ENCODE results near the gene RNF148. TPM values are rescaled to one million over a fixed set of nuclear protein-coding genes. Genes with fewer than 3 reads are reported as not detected.

Gene RNF148
- total RNA-seq, 1 donor from 2014 or later = 1.9 TPM

DNA sequence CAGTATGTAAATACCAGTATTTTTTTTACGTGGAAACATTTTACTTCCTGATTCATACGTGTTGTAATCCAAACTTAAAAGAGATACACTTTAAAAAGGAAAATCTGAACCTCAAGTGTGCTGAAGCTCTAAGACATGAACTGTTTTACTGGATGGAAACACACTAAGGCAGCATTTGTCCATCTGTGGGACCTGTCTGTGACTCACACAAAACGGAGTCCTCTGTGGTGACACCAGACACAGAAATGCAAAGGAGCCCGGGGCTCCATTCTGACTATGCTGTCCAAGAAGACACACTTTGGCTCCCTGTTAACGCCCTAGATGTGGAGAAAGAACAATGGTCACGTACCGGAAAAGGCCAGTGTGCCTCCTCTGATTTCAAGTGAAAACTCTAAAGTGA lies 27.7 kb downstream of the RNF148 start:
- H3K4me1 ChIP-seq = peaks cover 11% of the 10 kb centered on the region
- no peak overlapping the region for H3K27ac ChIP-seq
- no peaks in the 10 kb centered on the region for H3K27me3 ChIP-seq
- TF ChIP-seq, protein P1, sequence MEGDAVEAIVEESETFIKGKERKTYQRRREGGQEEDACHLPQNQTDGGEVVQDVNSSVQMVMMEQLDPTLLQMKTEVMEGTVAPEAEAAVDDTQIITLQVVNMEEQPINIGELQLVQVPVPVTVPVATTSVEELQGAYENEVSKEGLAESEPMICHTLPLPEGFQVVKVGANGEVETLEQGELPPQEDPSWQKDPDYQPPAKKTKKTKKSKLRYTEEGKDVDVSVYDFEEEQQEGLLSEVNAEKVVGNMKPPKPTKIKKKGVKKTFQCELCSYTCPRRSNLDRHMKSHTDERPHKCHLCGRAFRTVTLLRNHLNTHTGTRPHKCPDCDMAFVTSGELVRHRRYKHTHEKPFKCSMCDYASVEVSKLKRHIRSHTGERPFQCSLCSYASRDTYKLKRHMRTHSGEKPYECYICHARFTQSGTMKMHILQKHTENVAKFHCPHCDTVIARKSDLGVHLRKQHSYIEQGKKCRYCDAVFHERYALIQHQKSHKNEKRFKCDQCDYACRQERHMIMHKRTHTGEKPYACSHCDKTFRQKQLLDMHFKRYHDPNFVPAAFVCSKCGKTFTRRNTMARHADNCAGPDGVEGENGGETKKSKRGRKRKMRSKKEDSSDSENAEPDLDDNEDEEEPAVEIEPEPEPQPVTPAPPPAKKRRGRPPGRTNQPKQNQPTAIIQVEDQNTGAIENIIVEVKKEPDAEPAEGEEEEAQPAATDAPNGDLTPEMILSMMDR (IDR thresholded peaks at IDR 0.05) = no peak
- H3K9me3 ChIP-seq = no peaks in the 10 kb centered on the region
- H3K36me3 ChIP-seq = no peaks in the 10 kb centered on the region
- DNase-seq (no peak), ATAC-seq (no peak)
- intact Hi-C loops (cut with DNase I) = no loop called here
- H3K4me3 ChIP-seq = peak overlapping the region; percentile 21

DNA sequence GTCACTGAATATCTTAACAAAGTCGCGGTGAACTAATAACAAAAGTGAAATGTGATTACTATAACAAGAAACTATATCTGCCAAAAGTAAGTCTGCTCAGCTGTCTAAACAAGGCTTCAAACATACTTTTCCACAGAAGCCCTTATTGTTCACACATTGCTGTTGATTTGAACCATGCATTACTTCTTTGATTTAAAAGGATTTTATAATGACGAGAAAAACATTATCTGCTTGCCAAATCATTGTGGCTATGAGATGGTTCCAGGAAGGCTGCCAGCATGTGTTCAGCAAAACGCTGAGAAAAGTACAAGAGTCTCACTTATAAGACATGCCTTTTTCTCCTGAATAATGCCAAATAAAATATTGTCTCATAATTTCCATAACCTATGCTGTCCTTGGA lies 28.2 kb downstream of the RNF148 start:
- Histone ChIP-seq H3K4me1 (peaks cover 11% of the 10 kb centered on the region), H3K4me3 (peak overlapping the region; percentile 21), H3K27me3 (no peaks in the 10 kb centered on the region), H3K9me3 (no peaks in the 10 kb centered on the region), H3K27ac (no peak overlapping the region), H3K36me3 (no peaks in the 10 kb centered on the region)
- intact Hi-C loops (cut with DNase I) = no loop called here
- ATAC-seq (no peak), DNase-seq (no peak)
- TF ChIP-seq, protein P1 (IDR thresholded peaks at IDR 0.05) = no peak

DNA sequence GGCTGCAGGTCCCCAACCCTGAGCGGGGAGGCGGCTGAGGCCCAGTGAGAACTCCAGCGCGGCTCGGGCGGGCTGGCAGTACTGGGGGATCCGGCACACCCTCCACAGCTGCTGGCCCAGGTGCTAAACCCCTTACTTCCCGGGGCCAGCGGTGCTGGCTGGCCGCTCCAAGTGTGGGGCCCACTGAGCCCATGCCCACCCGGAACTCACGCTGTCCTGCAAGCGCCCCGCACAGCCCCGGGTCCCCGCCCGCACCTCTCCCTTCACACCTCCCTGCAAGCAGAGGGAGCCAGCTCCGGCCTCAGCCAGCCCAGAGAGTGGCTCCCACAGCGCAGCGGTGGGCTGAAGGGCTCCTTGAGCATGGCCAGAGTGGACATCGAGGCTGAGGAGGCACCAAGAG lies 28.8 kb downstream of the RNF148 start:
- Histone ChIP-seq H3K4me3 (no peak overlapping the region), H3K27ac (no peak overlapping the region), H3K36me3 (no peaks in the 10 kb centered on the region), H3K27me3 (no peaks in the 10 kb centered on the region), H3K9me3 (no peaks in the 10 kb centered on the region), H3K4me1 (peaks cover 11% of the 10 kb centered on the region)
- ATAC-seq (no peak), DNase-seq (no peak)
- TF ChIP-seq, protein P1 (IDR thresholded peaks at IDR 0.05) = no peak
- intact Hi-C loops (cut with DNase I) = no loop called here

DNA sequence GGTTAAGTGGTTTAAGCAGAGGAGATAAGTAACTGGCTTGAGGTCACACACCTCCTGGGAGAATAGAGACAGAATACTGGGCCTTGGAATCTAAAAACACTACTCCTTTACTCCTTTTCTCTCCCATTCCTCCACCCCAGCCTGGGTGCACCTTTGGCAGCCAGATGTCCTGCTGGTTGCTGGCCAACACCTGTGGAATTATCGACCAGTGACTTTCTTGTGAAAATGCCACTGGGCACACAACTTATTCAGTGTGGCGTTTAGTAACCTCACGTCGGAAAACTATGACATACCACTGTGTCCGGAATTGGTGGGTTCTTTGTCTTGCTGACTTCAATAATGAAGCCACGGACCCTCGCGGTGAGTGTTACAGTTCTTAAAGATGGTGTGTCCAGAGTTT lies 30.2 kb downstream of the RNF148 start:
- TF ChIP-seq, protein P1 (IDR thresholded peaks at IDR 0.05) = no peak
- Histone ChIP-seq H3K36me3 (no peaks in the 10 kb centered on the region), H3K4me1 (peaks cover 11% of the 10 kb centered on the region), H3K9me3 (no peaks in the 10 kb centered on the region), H3K27ac (no peak overlapping the region), H3K4me3 (no peak overlapping the region), H3K27me3 (no peaks in the 10 kb centered on the region)
- no peak for DNase-seq
- intact Hi-C loops (cut with DNase I) = no loop called here
- ATAC-seq = no peak

DNA sequence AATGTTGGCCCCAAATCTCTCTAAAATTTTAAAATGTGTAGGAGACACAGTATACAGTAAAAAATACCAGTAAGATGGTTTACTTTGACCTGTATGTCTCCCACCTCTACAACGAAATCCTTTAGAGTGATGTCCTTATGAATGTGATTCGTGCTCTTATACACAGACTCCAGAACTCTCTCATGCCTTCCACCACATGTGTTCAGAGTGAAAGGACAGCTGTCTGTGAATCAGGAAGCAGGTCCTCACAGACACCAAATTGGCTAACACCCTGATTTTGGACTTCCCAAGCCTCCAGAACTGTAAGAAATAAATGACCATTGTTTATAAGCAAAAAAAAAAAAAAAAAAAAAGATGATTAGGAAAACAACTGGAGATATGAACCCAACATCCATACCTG lies 39.0 kb downstream of the RNF148 start:
- intact Hi-C loops (cut with DNase I) = no loop called here
- Histone ChIP-seq H3K27me3 (no peaks in the 10 kb centered on the region), H3K4me3 (no peak overlapping the region), H3K36me3 (no peaks in the 10 kb centered on the region), H3K4me1 (no peaks in the 10 kb centered on the region), H3K9me3 (no peaks in the 10 kb centered on the region), H3K27ac (no peak overlapping the region)
- TF ChIP-seq, protein P1 (IDR thresholded peaks at IDR 0.05) = no peak
- ATAC-seq (no peak), DNase-seq (no peak)

DNA sequence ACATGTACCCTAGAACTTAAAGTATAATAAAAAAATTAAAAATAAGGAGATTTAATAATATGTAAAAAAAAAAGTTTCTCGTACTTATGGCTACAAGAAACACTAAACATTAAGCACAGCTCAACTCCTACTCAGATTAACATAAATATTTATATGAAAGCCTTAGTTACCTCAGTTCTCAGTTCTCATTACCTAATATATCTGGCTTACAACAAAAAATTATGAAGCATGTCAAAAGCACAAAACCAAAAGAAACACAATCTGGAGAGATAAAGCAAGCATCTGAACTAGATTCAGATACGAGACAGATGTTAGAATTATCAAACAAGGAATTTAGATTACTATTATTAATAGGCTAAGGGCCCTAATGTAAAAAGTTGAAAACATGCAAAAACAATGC lies 43.9 kb downstream of the RNF148 start:
- no peaks in the 10 kb centered on the region for H3K36me3 ChIP-seq
- no peaks in the 10 kb centered on the region for H3K27me3 ChIP-seq
- H3K4me3 ChIP-seq = no peak overlapping the region
- intact Hi-C loops (cut with DNase I) = no loop called here
- no peaks in the 10 kb centered on the region for H3K9me3 ChIP-seq
- DNase-seq (no peak), ATAC-seq (no peak)
- TF ChIP-seq, protein P1 (IDR thresholded peaks at IDR 0.05) = no peak
- H3K27ac ChIP-seq = no peak overlapping the region
- H3K4me1 ChIP-seq = no peaks in the 10 kb centered on the region
